Activated naive CD4-positive, alpha-beta T cell treated with anti-CD3 and anti-CD28 coated beads, Interleukin-2, amount 10 ng/mL, durations not matched to agents 7 days and 5 days (primary cell): ENCODE results near the gene LRFN2.

Experiments used
- CTCF ChIA-PET: fragments of 350-600 bp; sonication (Branson Sonifier 250); formaldehyde crosslinking; loops from one replicate; lab custom pipeline; 2021; ENCODE audit warnings: antibody characterized with exemption; lab: Charles Lee
- DNase-seq: peaks from one replicate; pipeline ENCODE4 v3.0.0-alpha.2; 2020
- H3K27ac Mint-ChIP-seq: one replicate; pipeline ENCODE4 v1.8.0; 2021; ENCODE audit warnings: mild to moderate bottlenecking, moderate library complexity, mixed read lengths
- H3K27me3 Mint-ChIP-seq: one replicate; pipeline ENCODE4 v1.8.0; 2021; ENCODE audit warnings: mild to moderate bottlenecking, mixed read lengths
- H3K36me3 Mint-ChIP-seq: one replicate; pipeline ENCODE4 v1.8.0; 2021; ENCODE audit warnings: mixed read lengths
- H3K4me1 Mint-ChIP-seq: one replicate; pipeline ENCODE4 v1.8.0; 2021; ENCODE audit warnings: mixed read lengths
- H3K4me3 Mint-ChIP-seq: one replicate; pipeline ENCODE4 v1.8.0; 2021; ENCODE audit warnings: mild to moderate bottlenecking, moderate library complexity, mixed read lengths
- H3K9me3 Mint-ChIP-seq: one replicate; pipeline ENCODE4 v1.8.0; 2021; ENCODE audit warnings: mixed read lengths

The LRFN2 gene

GRCh38 chr6:40509086-40509485 lies 78.1 kb downstream of the LRFN2 start:
- Mint-ChIP-seq H3K27ac (no peak overlapping the region), H3K36me3 (no peaks in the 10 kb centered on the region), H3K4me1 (peaks cover 4% of the 10 kb centered on the region), H3K27me3 (peaks cover 9% of the 10 kb centered on the region), H3K4me3 (no peak overlapping the region), H3K9me3 (no peaks in the 10 kb centered on the region)
- CTCF ChIA-PET, result no interaction called here
- DNase-seq, result no peak

DNA sequence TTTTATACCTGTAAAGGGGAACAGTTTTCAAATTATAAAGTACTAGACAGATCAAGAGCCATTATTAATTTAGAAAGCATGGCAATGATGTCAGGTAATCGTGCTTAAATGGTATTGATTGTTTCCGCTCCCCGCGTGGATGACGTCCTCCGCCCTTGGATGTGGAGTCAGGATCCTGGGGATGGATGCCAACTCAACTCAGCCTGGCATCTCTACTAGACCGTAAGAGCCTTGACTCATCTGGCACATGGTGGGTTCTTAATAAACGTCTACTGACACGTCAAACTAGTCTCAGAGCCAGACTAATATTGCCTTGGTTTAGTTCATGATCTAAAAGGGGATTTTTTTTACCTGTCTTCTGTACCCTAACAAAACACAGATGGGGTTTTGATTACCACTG lies 80.2 kb downstream of the LRFN2 start:
- Mint-ChIP-seq H3K27me3 (peaks cover 17% of the 10 kb centered on the region), H3K4me1 (peaks cover 4% of the 10 kb centered on the region), H3K27ac (no peak overlapping the region), H3K9me3 (no peaks in the 10 kb centered on the region), H3K4me3 (no peak overlapping the region), H3K36me3 (no peaks in the 10 kb centered on the region)
- CTCF ChIA-PET, result no interaction called here
- DNase-seq, result no peak

DNA sequence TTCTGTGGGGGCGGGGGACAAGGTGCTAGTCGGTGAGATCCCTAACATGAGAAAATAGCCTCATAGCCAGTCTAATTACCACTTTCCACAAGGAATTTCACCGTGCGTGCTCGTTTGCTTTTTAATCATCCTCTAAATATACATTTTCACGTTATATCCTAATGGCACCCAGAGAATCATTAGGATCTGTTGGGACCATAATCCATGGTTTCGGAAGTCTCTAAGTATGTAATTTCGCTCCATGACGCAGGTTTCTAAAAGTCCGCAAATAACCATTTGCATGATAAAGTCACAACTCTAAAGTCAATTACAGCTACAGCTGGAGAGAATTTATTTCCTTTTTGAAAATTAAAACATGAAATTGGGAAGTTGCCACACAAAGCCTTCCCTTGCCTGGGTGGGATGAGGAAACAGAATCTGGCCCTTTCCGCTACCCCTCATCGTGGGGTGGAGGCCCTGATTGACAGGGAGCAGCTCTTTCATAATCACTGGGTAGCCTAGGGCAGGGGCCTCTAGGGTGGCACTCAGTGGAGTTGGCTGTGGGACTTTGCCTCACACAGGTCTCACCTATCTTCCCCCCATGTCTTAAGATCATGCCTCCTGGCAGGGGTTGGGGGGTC lies 81.9 kb downstream of the LRFN2 start:
- CTCF ChIA-PET, result no interaction called here
- H3K4me3 Mint-ChIP-seq, result no peak overlapping the region
- H3K4me1 Mint-ChIP-seq, result no peaks in the 10 kb centered on the region
- no peaks in the 10 kb centered on the region for H3K9me3 Mint-ChIP-seq
- no peak for DNase-seq
- no peaks in the 10 kb centered on the region for H3K36me3 Mint-ChIP-seq
- no peak overlapping the region for H3K27ac Mint-ChIP-seq
- H3K27me3 Mint-ChIP-seq, result peaks cover 8% of the 10 kb centered on the region

- Mint-ChIP-seq H3K27me3 (peaks cover 8% of the 10 kb centered on the region), H3K4me1 (no peaks in the 10 kb centered on the region), H3K27ac (no peak overlapping the region), H3K9me3 (no peaks in the 10 kb centered on the region), H3K4me3 (no peak overlapping the region), H3K36me3 (no peaks in the 10 kb centered on the region)
- DNase-seq, result no peak
- CTCF ChIA-PET, result no interaction called here
Observed at GRCh38 chr6:40504274-40504673, 82.9 kb downstream of the LRFN2 start.

DNA sequence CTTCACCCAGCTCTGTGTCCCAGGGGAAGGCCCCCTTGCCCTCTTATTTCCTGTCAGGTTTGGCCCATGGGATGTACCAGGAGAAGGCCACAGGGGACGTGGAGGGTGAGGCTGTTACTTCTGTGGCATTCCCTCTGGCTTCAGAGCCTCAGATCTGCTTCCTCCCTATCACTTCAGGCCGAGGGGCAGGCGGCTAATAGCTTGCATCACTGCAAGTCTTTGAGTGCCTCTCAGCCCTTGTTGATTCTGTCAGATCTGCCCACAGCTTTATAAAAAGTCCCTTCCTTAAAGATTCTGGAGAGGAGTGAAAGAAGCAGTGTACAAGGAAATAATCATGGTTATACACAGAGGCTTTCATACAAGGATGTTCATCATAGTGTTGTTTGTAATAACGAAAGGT lies 86.9 kb downstream of the LRFN2 start:
- H3K9me3 Mint-ChIP-seq, result no peaks in the 10 kb centered on the region
- no peaks in the 10 kb centered on the region for H3K4me1 Mint-ChIP-seq
- H3K27me3 Mint-ChIP-seq, result peaks cover 8% of the 10 kb centered on the region
- H3K36me3 Mint-ChIP-seq, result no peaks in the 10 kb centered on the region
- DNase-seq, result no peak
- CTCF ChIA-PET, result no interaction called here
- no peak overlapping the region for H3K4me3 Mint-ChIP-seq
- no peak overlapping the region for H3K27ac Mint-ChIP-seq

DNA sequence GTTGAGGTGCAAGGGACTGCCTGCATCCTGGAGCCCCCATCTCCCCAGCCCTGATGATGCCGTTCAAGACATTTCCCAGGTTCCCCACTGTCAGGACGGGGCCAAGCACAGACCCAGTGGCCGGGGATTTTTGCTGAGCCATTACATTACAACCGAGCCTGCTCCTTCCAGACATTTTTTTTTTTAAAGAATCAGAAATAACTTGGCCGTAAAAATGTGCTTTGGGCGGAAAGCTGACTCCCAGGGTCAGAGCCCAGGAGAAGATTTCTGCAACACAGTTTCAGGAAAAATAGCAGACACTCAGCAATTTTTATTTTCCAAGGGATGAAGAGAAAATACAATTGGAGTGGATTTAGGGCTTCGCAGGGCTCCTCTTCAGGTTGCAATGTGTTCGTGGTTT lies 87.9 kb downstream of the LRFN2 start:
- no peak for DNase-seq
- H3K9me3 Mint-ChIP-seq, result no peaks in the 10 kb centered on the region
- H3K4me3 Mint-ChIP-seq, result no peak overlapping the region
- H3K4me1 Mint-ChIP-seq, result no peaks in the 10 kb centered on the region
- no peaks in the 10 kb centered on the region for H3K36me3 Mint-ChIP-seq
- peaks cover 8% of the 10 kb centered on the region for H3K27me3 Mint-ChIP-seq
- H3K27ac Mint-ChIP-seq, result no peak overlapping the region
- CTCF ChIA-PET, result no interaction called here

DNA sequence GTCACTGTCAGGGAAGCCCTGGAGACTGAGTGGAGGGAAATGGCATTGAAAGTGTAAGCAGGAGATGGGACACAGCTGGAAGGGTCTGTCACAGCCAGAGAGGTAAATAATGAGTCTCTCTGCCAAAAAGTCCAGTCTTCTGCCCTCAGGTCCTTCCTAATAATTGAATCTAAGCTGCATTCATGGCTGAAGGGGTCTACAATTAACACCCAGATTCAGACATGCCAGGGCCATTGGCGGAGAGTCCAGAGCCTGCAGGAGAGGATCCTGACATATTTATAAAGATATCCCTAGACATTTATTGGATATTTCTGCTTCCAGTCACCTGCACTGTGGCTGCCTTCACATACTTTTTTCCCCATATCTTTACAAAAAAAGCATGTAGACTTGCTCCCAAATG lies 89.0 kb downstream of the LRFN2 start:
- H3K4me1 Mint-ChIP-seq, result no peaks in the 10 kb centered on the region
- CTCF ChIA-PET, result no interaction called here
- peaks cover 10% of the 10 kb centered on the region for H3K27me3 Mint-ChIP-seq
- DNase-seq, result no peak
- H3K36me3 Mint-ChIP-seq, result no peaks in the 10 kb centered on the region
- no peak overlapping the region for H3K4me3 Mint-ChIP-seq
- no peak overlapping the region for H3K27ac Mint-ChIP-seq
- no peaks in the 10 kb centered on the region for H3K9me3 Mint-ChIP-seq

- no peaks in the 10 kb centered on the region for H3K36me3 Mint-ChIP-seq
- CTCF ChIA-PET, result no interaction called here
- H3K9me3 Mint-ChIP-seq, result no peaks in the 10 kb centered on the region
- H3K4me3 Mint-ChIP-seq, result no peak overlapping the region
- DNase-seq, result no peak
- H3K27me3 Mint-ChIP-seq, result peaks cover 48% of the 10 kb centered on the region
- no peak overlapping the region for H3K27ac Mint-ChIP-seq
- H3K4me1 Mint-ChIP-seq, result no peaks in the 10 kb centered on the region
Observed at GRCh38 chr6:40492187-40492586, 95.0 kb downstream of the LRFN2 start.

DNA sequence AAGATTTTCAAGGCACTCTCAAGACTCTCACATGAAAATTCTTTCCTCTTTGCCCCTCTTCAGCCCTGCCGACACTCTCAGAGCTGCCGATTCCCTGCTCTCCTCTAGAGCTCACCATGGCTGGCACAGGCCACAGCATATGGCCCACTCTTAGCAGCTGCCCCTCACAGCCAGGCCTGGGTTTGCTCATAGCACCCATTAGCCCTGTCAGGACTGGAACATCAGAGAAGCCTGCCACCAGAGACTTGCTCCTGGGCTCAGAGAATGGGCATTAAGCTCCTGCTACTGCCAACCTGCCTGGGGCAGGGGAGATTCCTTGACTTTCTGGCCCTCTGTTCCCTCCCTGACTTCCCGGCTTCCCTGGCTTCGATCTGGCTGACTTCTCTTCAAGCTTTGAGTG lies 96.7 kb downstream of the LRFN2 start:
- Mint-ChIP-seq H3K9me3 (no peaks in the 10 kb centered on the region), H3K4me3 (no peak overlapping the region), H3K27ac (no peak overlapping the region), H3K4me1 (no peaks in the 10 kb centered on the region), H3K27me3 (peaks cover 63% of the 10 kb centered on the region), H3K36me3 (no peaks in the 10 kb centered on the region)
- DNase-seq, result no peak
- CTCF ChIA-PET, result no interaction called here

DNA sequence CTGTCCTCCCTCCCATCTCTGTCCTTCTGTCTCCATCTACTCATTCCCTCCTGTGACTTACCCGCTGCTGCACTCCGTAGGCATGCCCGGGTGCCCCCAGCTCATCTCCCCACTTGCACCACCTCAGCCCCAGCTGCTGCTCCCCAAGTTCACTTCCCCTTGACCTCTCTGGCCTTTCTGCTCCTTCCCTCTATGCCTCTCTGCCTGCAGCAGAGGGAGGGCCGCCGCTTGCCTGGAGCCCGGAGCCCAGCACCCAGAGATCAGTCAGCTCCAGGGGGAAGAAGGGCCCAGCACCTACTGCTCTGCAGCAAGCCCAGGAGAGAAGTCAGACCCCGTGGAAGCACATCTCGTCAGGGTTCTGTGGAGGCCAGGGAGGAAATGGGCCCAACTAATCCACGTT lies 97.4 kb downstream of the LRFN2 start:
- H3K4me1 Mint-ChIP-seq, result no peaks in the 10 kb centered on the region
- H3K4me3 Mint-ChIP-seq, result no peak overlapping the region
- no peak overlapping the region for H3K27ac Mint-ChIP-seq
- no peaks in the 10 kb centered on the region for H3K9me3 Mint-ChIP-seq
- no peak for DNase-seq
- H3K36me3 Mint-ChIP-seq, result no peaks in the 10 kb centered on the region
- H3K27me3 Mint-ChIP-seq, result peaks cover 65% of the 10 kb centered on the region
- CTCF ChIA-PET, result no interaction called here

GRCh38 chr6:40486576-40486975 lies 100.6 kb downstream of the LRFN2 start:
- no peak for DNase-seq
- no peaks in the 10 kb centered on the region for H3K9me3 Mint-ChIP-seq
- CTCF ChIA-PET, result no interaction called here
- H3K4me3 Mint-ChIP-seq, result no peak overlapping the region
- H3K27me3 Mint-ChIP-seq, result peaks cover 68% of the 10 kb centered on the region
- no peaks in the 10 kb centered on the region for H3K36me3 Mint-ChIP-seq
- H3K27ac Mint-ChIP-seq, result no peak overlapping the region
- no peaks in the 10 kb centered on the region for H3K4me1 Mint-ChIP-seq

GRCh38 chr6:40485795-40486194 lies 101.4 kb downstream of the LRFN2 start:
- CTCF ChIA-PET, result no interaction called here

DNA sequence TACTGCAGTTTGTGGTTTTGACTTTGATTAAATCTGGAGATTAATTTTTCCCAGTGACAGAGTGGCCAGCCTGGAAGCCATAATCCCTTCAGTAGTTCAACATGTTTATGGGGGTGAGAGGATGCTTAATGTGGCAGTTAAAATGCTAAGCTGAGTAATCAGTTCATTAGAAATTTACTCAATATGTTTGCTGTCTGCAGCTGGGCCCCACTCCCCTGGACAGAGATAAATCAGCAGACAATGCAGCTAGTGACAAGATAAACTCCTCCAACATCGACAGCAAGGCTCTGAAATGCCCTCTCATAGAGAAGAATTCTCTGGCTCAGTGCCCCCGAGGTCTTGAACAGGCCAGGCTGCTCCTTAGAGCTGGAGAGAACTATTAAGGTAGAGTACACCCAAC lies 101.9 kb downstream of the LRFN2 start:
- peaks cover 58% of the 10 kb centered on the region for H3K27me3 Mint-ChIP-seq
- no peak overlapping the region for H3K27ac Mint-ChIP-seq
- CTCF ChIA-PET, result no interaction called here
- H3K4me1 Mint-ChIP-seq, result no peaks in the 10 kb centered on the region
- no peaks in the 10 kb centered on the region for H3K9me3 Mint-ChIP-seq
- H3K36me3 Mint-ChIP-seq, result no peaks in the 10 kb centered on the region
- no peak for DNase-seq
- no peak overlapping the region for H3K4me3 Mint-ChIP-seq

More at GRCh38 chr6:40485795-40486194, 101.4 kb downstream of the LRFN2 start:
- Mint-ChIP-seq H3K27ac (no peak overlapping the region), H3K9me3 (no peaks in the 10 kb centered on the region), H3K36me3 (no peaks in the 10 kb centered on the region), H3K4me1 (no peaks in the 10 kb centered on the region), H3K27me3 (peaks cover 63% of the 10 kb centered on the region), H3K4me3 (no peak overlapping the region)
- no peak for DNase-seq

GRCh38 chr6:40484066-40484465 lies 103.1 kb downstream of the LRFN2 start:
- no peak for DNase-seq
- no peaks in the 10 kb centered on the region for H3K9me3 Mint-ChIP-seq
- H3K4me1 Mint-ChIP-seq, result no peaks in the 10 kb centered on the region
- no peak overlapping the region for H3K4me3 Mint-ChIP-seq
- no peaks in the 10 kb centered on the region for H3K36me3 Mint-ChIP-seq
- H3K27me3 Mint-ChIP-seq, result peaks cover 46% of the 10 kb centered on the region
- CTCF ChIA-PET, result no interaction called here
- no peak overlapping the region for H3K27ac Mint-ChIP-seq

DNA sequence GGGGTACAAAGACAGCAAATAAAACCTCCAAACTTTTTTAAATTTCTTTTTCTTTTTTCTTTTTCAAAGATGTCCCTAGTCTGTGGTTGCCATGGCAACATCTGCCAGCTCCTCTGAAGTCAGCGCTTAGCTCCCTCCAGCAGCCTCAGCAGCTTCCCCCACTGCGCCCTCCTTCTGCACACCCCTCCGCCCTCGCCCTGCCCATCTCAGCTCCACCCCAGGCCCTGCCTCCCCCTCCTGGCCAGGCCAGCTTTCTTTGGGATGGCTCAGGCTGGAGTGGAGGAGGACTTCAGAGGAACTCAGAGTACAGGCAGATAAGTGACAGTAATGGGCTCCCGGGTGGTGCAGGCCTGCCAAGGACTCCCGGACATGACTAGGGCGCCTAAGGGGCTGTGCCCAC lies 104.6 kb downstream of the LRFN2 start:
- Mint-ChIP-seq H3K27ac (no peak overlapping the region), H3K4me1 (peaks cover 13% of the 10 kb centered on the region), H3K4me3 (no peak overlapping the region), H3K27me3 (peaks cover 41% of the 10 kb centered on the region), H3K9me3 (no peaks in the 10 kb centered on the region), H3K36me3 (no peaks in the 10 kb centered on the region)
- DNase-seq, result no peak
- CTCF ChIA-PET, result no interaction called here

- Mint-ChIP-seq H3K4me1 (peaks cover 18% of the 10 kb centered on the region), H3K36me3 (no peaks in the 10 kb centered on the region), H3K27ac (no peak overlapping the region), H3K27me3 (peaks cover 39% of the 10 kb centered on the region), H3K9me3 (no peaks in the 10 kb centered on the region), H3K4me3 (no peak overlapping the region)
- CTCF ChIA-PET, result no interaction called here
- no peak for DNase-seq
Observed at GRCh38 chr6:40480678-40481077, 106.5 kb downstream of the LRFN2 start.
